ENCODE measurements around the gene LTC4S.

LTC4S gene

GRCh38 chr5:179812135-179812825 is 18.5 kb downstream of the LTC4S start:
- DNase-seq (ENCODE audit: low read depth) = no peak

GRCh38 chr5:179812997-179813607 is 19.3 kb downstream of the LTC4S start:
- no peak for DNase-seq (ENCODE audit: low read depth)

- DNase-seq (ENCODE audit: low read depth) = no peak
These were observed 20.3 kb downstream of the LTC4S start for GRCh38 chr5:179814090-179814489.

GRCh38 chr5:179815491-179816249 is 21.9 kb downstream of the LTC4S start:
- DNase-seq (ENCODE audit: low read depth) = no peak

- DNase-seq (ENCODE audit: low read depth) = no peak
These were observed 22.6 kb downstream of the LTC4S start for GRCh38 chr5:179816401-179816795.

GRCh38 chr5:179816796-179817469 is 23.1 kb downstream of the LTC4S start:
- DNase-seq (ENCODE audit: low read depth) = no peak

GRCh38 chr5:179817470-179817840 is 23.7 kb downstream of the LTC4S start:
- DNase-seq (ENCODE audit: low read depth) = no peak

- no peak for DNase-seq (ENCODE audit: low read depth)
These were observed 24.3 kb downstream of the LTC4S start for GRCh38 chr5:179817890-179818745.

- DNase-seq (ENCODE audit: low read depth) = peak; percentile 76
These were observed 25.0 kb downstream of the LTC4S start for GRCh38 chr5:179818746-179819295.

GRCh38 chr5:179819296-179820126 is 25.7 kb downstream of the LTC4S start:
- no peak for DNase-seq (ENCODE audit: low read depth)

- no peak for DNase-seq (ENCODE audit: low read depth)
These were observed 26.3 kb downstream of the LTC4S start for GRCh38 chr5:179820127-179820482.

GRCh38 chr5:179820483-179821297 is 26.9 kb downstream of the LTC4S start, which contains the start of gene SQSTM1:
Gene SQSTM1 (plus strand): TSS chr5:179820905. CDS start chr5:179820937, 32 bp downstream.
- DNase-seq (ENCODE audit: low read depth) = peak; percentile 67

GRCh38 chr5:179821298-179822058 is 27.7 kb downstream of the LTC4S start:
- peak; percentile 69 for DNase-seq (ENCODE audit: low read depth)

- no peak for DNase-seq (ENCODE audit: low read depth)
These were observed 28.3 kb downstream of the LTC4S start for GRCh38 chr5:179822059-179822432.

- DNase-seq (ENCODE audit: low read depth) = no peak
These were observed 28.7 kb downstream of the LTC4S start for GRCh38 chr5:179822444-179822990.

- no peak for DNase-seq (ENCODE audit: low read depth)
These were observed 30.4 kb downstream of the LTC4S start for GRCh38 chr5:179823937-179824744.

GRCh38 chr5:179824745-179825112 is 30.9 kb downstream of the LTC4S start:
- no peak for DNase-seq (ENCODE audit: low read depth)

Data from stimulated activated CD8-positive, alpha-beta memory T cell treated with anti-CD3 and anti-CD28 coated beads, Interleukin-15, amount 100 ng/mL, for 1 hour (primary cell).